Stimulated activated CD8-positive, alpha-beta memory T cell treated with anti-CD3 and anti-CD28 coated beads, Interleukin-4, amount 100 ng/mL, for 48 hours (primary cell): ENCODE results near the gene C1orf52.
A peak's percentile ranks its signal among the peaks of the same experiment; 100 is the strongest.
"Not testable (repeated sequence)": the region's sequence is repeated elsewhere in the genome, so short reads cannot be mapped to it uniquely, and the experiment has no call there.

Experiments
- DNase-seq: peaks from one replicate; pipeline ENCODE4 v3.0.0-alpha.2; 2020

Gene C1orf52

DNA sequence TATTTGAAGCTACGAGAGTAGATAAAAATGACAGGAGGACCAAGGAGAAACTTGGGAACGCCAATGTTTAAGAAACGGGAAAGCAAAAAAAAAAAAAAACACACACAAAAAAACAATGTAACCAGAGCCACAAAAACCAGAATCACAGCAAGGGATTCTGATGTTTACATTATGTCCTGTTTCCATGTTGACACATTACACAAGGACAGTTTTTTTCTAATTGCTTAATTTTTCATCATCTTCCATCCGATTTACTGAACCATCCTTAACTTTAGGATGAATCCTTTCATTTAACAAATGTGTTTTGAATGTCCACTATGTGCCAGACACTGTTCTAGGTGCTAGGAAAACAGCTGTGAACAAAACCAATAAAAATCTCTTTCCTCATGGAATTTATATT is 18.3 kb upstream of the C1orf52 start:
- DNase-seq: no peak

DNA sequence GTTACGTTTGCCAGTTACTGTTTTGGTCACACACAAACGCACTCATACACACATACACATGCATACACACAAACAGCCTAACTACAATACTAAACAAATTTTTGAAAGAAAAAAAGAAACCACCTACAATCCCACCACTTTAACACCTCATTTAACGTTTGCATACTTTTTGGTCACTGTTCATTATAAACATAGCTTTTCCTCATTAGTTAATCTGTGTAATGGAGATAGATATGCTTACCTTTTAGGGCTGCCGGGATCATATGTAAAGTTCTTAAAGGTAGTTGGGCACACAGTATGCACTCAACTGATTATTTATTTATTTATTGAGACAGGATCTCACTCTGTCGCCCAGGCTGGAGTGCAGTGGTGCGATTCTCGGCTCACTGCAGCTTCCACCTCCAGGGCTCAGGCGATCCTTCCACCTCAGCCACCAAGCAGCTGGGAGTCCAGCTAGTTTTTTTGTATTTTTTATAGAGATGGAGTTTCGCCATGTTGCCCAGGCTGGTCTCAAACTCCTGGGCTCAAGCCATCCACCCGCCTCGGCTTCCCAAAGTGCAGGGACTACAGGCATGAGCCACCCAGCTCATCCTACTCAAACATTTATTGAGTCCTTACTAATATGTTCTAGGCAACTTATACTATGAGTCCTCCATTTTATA is 17.6 kb upstream of the C1orf52 start:
- no peak for DNase-seq

DNA sequence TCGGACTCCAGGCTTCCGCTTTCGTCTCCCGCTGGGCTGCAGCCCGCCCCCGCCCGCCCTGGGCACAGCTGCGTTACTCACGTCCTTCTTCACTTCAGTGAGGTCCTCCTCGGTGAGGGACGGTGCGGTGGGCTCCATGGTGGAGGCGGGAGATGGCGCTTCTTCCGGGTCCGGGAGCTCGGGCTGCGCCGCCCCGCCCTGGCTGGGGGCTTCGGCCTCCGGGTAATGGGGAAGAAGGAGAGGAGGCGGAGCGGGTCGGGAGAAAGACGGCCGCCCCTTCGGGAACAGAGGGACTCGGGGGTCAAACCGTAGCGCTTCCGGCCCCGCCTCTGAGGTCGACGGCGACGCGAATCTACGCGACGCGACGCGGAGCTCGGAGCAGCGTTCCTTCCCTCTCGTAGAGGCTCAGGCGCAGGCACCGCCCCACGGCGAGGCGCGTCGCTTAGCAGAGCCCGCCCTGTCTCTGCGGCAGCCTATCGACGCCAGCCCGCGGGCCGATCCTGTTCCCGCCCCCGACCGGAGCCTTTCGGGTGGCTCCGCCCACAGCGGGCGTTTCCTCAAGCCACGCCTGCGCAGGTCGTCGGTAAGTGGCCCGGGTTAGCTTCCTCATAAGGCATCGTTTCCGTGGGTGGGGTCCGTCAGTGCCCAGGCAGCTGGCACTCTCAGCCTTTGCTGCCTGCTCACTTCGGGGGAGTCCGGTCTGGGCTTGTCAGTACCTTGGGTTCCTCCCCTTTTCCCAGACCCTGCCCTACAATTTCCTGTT is 16.9 kb upstream of the C1orf52 start, which contains the start of gene BCL10:
Gene BCL10, minus strand, starts transcription at position 418 of the 763 bp plus-strand sequence. Its CDS starts 280 bp downstream, at position 138.
- peak; percentile 97 for DNase-seq

DNA sequence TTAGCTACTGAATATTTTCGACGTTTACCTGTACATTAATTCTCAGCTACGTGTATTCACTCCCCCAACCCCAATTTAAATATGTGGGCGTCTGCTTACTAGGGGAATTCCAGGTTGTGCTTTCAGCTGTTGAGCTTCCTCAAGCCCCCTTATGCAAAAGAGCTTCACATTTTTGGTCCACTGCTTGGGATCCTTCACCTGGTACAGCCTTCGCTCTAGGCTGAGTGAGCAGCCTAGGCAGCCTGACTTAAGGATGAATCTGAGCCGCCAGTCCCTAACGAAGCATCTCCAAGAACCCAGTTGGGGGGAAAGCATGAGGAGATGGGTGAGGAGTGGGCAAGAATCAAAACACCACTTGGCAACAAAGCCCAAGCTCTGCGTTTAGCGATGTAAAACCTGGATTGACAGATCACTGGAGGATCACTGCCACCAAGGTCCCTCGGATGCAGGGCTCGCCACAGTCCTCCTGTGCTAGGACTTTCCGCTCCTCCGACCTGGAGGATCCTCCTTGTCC is 16.3 kb upstream of the C1orf52 start:
- DNase-seq: no peak

DNA sequence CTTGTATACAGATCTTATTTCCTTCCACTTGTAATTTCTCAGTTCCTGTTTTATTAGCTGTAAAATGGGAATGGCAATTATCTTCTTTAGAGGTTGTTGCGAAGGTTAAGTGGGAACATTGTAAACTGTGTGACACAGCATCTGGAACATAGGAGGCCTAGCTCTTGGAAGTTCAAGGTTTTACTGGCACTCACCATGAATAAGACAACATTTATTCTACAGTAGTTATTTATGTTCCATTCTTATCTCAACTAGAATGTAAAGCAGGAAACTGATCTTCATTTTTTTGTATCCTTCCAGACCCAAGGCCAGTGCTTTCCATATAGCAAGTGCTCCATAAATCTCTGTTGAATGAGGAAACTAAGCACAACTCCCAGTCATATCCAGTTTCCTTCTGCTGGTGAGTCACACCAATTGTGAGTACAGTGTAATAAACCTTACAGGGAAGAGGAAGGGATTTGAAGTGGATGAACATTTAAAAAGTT is 15.5 kb upstream of the C1orf52 start:
- DNase-seq: no peak

DNA sequence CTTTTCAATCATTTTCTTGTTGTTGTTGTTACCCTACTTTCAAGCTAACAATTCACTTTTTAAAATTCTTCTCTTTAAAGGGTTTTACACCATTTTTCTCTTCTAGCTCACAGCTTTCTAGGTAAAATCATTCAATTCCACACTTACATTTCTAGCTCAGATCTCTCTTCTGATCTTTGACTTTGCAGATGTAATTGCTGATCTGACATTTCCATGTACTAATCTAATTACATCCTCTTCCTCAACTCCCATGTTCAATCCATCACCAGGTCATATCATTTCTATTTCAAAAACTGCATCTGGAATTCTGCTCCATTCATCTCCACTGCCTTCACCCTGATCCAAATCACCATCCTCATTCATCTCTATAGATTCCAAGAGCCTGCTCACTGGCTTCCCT is 13.9 kb upstream of the C1orf52 start:
- DNase-seq: no peak

DNA sequence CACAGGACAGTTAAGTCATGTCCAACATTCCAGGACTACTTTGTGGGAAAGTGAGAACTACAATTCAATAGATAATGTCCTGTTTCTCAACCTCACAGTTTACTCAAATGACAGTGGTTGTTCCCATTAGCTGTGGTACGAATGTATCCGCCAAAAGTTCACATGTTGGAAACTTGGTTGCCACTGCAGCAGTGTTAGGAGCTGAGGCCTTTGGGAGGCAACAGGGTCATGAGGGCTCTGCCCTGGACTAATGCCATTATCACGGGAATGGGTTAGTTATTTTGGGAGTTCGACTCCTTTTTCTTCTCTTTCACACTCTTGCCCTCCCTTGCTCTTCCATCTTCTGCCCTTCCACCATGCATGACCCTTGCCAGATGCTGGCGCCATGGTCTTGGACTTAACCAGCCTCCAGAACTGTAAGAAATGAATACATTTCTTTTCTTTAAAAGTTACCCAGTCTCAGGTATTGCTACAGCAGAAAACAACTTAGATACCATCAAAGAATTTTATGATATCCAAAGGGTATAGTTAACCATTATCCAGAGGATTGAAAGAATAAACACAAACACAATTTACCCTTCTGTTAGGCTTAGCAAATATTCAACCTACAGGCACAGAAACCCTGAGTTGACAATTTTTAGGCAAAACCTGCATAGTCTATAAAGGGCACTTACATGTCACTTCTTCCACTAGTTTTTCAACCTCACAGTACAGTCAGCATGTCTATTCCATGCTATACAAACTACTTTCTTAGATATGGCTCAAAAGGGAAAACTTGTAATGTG is 9.5 kb upstream of the C1orf52 start:
- DNase-seq: no peak

DNA sequence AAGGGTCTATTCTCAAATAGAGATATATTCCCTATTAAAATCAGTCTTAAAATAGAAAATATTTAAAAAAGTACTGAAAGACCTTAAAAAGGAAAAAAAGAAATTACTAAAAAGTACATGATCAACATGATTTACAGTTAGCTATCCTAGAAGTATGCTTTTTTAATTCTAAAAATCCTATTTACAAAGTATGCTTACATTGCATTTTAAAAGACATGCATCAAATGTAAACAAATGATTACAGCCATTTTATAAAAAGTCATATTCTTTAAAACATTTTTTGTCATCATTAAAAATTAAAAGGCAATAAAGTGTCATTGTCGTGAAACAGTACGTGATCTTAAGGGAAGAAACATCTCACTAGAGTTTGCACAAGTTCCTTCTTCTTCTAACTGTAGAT is 7.9 kb upstream of the C1orf52 start:
- no peak for DNase-seq

DNA sequence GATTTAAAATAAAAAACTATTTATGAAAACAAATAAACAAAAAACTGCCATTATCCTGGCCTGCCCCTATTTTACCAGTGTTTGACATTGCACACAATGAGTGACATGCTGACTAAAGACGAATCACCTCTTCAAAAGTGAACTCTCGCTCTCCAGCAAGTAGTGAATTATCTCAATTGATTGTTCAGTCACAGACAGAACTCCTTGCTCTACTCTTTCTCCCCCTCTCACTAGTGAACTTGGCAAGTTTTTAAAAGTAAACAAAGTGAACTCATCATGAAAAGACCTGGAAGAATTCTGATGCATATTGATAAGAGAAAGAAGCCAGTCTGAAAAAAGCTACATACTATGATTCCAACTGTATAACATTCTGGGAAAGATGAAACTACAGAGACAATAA is 4.7 kb upstream of the C1orf52 start:
- no peak for DNase-seq

DNA sequence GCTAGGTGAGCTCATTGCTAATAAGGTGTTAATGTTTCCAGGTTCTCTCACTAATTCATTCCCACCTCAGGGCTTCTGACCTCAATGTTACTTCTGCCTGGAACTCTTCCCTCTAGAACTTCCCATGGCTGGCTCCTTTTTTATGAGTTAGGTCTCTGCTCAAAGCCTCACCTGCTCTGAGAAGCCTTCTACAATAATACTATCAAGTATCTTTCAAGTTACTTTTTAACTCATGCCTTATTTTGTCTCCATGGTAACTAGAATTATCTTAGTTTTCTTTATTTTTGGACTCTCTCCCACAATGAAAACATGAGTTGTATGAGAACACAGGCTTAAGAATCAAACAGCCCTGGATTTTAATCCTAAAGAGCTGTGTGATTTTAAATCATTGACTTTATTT is 3.5 kb upstream of the C1orf52 start:
- DNase-seq: no peak

DNA sequence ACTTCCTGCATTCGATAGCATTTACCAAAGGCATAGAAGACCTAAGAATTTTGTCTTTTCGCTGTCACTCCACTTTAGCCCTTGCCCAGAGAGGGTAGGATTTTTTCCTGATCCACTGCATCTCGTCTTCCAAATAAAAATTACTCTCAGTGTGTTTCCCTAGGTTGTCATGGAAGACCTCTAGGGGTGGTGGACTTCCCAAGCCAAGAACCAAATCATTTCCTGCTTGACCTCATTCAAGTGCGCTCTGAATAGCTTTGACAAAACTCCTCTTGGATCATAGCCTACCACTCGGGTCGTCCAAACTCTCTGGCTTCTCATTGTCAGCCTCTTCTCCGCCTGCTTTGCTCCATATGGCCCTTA is 431 bp upstream of the C1orf52 start:
- no peak for DNase-seq

DNA sequence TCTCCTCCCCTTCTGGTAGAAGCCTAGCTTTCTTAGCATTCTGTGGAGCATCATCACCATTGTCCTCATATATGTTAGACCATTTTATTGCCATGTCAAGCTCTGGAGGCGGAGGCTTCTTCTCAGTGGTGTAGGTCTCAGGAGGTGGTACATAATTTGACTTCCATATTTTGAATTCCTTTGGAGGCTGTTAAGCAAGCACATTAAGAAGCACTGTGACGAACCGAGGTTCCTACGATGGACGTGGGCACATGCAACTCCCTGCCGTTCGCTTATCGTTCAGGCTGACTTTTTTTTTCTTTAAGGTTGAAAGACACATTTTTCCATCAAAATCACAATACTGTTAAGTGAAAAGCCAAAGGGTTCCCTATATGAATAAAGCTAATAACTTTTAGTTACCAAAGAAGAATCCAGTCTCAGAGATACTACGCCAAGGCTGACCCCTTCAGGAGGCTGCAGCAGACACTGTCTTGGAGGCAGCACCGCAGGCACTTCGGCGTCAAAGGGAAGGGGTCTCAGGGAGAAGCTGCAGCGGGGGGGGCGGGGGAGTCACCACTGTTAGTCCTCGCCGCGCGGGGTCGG is 835 bp downstream of the C1orf52 start:
- DNase-seq: no peak

DNA sequence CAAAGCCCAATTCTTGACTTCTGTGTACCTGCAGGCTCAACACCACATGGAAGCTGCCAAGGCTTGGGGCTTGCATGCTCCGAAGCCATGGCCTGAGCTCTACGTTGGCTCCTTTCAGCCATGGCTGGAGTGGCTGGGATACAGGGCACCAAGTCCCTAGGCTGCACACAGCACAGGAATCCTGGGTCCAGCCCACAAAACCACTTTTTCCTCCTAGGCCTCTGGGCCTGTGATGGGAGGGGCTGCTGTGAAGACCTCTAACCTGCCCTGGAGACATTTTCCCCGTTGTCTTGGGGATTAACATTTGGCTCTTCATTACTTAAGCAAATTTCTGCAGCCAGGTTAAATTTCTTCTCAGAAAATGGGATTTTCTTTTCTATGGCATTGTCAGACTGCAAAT is 10.4 kb downstream of the C1orf52 start:
- not testable (repeated sequence) for DNase-seq

DNA sequence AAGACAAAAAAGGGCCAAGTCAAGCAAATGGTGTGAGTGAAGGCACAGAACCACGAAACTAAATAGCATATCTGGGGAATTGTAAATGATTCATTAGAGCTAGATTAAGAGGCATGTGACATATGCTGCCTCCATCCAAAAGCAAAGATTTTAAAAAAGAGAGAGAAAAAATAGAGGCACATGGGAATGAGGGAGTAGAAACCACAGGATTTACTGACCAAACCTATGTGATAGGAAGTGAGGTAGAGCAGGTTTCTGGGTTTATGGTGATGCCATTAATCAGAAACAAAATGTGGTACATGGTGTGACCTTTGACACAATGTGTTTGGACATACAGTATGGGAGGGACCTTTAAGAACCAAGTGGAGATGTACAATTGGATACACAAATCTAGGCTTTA is 13.6 kb downstream of the C1orf52 start:
- DNase-seq: no peak

DNA sequence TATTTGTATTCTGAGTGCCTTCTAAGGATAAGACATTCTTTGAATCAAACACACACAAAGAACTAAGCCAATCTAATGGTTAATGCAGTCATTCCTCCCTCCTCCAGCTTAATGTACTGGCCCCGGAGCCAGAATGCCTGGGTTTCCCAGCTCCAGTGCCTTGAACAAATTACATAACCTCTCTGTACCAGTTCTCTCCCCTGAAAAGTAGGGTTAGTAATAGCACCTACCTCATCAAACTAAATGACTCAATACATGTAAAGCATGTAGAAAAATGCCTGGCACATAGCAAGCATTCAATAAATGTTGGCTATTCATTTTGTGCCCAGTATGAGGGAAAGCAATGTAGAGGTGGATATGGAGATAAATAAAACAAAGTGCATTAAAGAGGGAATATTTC is 14.0 kb downstream of the C1orf52 start:
- no peak for DNase-seq

DNA sequence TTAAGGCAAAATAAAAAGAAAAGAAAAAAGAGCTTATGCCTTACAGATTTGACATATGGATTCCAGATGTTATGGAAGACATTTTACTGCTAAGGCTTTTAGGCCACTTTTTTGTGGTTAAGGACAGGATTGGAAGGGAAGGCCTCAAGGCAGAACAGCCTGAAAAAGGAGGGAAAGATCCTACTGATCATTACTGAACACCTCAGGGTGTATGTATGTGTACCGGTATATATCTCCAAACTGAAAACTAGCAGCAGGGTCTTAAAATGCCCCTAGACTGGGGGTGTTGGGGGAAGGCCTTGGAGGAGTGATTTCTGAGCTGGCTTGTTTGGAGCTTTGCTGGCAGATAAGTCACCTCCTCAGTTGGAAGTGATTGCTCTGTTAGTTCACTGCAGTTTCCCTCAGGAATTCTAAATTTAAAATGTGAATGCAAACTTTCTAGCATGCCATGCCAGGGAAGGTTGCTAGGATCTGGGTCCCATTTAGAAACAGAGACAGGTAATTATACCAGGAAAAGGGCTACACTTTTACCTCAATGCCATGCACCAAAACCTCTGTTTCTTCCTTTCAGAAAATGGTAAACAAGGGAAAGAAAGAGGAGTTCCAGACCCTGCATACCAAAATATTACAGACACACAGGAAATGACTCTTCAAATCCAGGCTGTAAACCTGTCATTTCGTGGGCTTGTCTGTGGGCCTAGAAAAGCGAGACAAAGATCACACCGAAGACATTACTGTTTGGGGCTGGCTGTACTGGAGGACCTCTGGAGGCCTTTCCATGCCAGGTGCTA is 15.0 kb downstream of the C1orf52 start:
- DNase-seq: no peak

DNA sequence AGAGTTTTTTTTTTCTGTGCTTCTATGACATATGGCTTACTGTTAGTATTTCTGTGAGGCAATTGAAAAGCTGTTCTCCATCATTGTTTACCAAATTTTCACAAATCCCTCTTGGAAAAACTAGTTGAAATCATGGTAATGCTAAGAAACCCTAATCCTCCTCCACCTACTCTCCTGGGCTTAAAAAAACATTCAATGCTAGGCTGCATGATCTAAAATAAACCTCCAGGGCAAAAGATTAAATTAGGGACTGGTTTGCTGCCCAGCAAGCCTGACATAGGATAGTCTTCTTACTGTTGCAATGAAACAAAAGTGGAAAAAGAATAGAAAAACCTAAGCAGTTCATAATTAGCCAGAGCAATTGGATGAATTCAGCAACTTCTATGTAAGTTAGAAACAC is 16.1 kb downstream of the C1orf52 start:
- no peak for DNase-seq

DNA sequence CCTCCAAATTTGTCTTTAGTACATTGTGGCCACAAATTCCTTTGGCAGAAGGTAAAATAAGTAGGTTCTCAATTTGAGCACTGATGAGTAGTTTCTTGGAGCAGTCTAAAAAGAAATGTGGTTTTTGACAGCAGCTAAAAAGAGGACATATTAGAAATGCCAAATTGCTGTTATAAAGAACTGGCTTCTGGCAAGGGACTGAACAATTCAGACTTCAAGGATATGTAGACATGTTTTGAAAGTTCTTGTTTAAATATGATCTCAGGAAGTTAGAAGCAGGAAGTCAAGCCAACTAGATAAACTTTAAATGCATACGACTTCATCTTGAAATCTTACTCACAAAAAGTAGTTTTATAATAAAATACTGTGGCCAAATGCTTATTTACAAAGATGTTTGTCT is 18.8 kb downstream of the C1orf52 start:
- no peak for DNase-seq

DNA sequence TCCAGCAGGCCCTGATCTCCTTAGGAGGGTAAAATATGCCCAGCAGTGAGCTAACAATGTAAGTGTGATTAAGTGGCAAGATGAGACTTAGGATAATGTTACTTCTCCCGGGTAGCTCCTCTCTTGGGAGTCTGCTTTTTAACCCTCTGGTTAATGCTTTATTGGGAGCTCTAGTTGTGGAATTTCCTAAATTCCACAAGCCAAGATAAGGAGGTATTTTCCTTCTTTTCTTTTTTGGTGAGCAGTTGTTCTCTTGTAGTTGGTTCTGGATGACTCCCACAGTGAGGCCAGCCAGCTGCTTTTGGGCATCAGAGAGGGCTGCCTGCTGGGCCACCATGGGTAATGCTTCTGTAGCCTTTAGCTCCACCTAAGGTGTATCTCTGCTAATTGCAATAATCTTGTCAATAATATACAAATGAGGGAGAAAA is 19.3 kb downstream of the C1orf52 start:
- DNase-seq: no peak

DNA sequence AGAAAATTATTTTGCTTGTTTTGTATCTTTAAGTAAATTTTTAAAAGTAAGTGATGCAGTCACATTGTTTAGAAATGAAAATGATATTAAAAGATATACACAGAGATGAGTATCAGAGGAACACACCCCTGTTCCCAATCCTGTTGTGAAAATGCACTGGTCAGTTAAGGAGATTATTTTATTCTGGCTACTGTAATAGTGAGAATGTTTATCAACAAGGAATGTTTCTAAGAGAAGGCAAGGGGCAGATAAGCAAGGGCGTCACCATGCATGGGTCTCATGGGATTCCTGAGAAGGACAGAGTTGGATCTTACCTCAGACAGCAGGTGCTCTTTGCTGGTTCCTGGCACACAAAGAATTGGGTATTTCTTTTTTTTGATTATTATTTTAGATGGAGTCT is 21.8 kb downstream of the C1orf52 start:
- no peak for DNase-seq

DNA sequence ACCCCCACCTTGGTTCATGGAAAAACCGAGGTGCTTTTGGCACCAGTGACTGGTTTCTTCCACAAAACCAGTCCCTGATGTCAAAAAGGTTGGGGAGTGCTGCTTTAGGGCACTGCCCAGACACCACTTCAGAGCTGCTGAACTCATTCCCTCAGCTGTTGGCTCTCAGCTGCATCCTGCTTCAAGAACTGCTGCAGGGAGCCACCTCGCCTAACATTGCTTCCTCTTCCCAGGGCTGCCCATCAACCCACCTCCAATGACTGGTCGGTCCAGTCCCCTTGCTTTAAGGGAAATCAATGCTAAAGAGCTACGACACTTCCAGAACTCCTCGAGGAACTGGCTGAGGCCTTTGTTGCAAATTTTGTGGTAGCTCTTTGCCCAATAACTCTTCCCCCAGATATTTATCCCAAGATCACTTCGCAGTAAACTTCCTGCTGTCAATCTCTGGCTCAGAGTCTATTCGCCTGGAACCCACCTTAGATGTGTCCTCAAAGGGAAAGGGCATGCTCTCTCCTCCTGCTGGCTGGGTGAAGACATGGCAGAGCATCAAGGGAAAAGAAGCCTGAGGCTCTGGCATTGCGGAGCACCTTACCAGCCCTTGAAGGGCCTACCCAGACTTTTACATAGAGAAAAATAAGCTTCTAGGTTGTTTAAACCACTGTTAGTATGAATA is 29.0 kb downstream of the C1orf52 start:
- DNase-seq: no peak
